ENCODE measurements around the gene FGD3.

FGD3 gene

GRCh38 chr9:92917176-92917800 is 30.0 kb upstream of the FGD3 start:
- Histone ChIP-seq H4K20me1 (ENCODE audit: insufficient read depth, low read length) (no peaks in the 10 kb centered on the region), H3K9ac (ENCODE audit: low read depth, low read length) (no peak overlapping the region), H3K27ac (ENCODE audit: low read length) (no peak overlapping the region), H3K36me3 (ENCODE audit: insufficient read depth, low read length) (no peaks in the 10 kb centered on the region), H3K79me2 (ENCODE audit: insufficient read depth, low read length) (no peaks in the 10 kb centered on the region), H3K9me3 (ENCODE audit: insufficient read depth, low read length, severe bottlenecking) (no peaks in the 10 kb centered on the region), H3K4me1 (ENCODE audit: insufficient read depth, low read length) (no peaks in the 10 kb centered on the region), H3K4me3 (ENCODE audit: low read depth in 1 of 2, low read length in 2 of 2) (no peak overlapping the region), H3K27me3 (ENCODE audit: insufficient read depth, low read length, poor library complexity) (no peaks in the 10 kb centered on the region), H3K4me2 (ENCODE audit: insufficient read depth, low read length) (no peak overlapping the region), H2AFZ (ENCODE audit: low read depth, low read length) (no peak overlapping the region)
- DNase-seq (no peak), ATAC-seq (ENCODE audit: insufficient read depth, low read depth) (no peak)
- TF ChIP-seq CTCF (IDR thresholded peaks at IDR 0.05; ENCODE audit: borderline replicate concordance, extremely low read depth, low read length, poor library complexity, severe bottlenecking) (no peak), EZH2 (IDR thresholded peaks at IDR 0.05; ENCODE audit: borderline replicate concordance, low read depth, low read length, severe bottlenecking) (no peak)

DNA sequence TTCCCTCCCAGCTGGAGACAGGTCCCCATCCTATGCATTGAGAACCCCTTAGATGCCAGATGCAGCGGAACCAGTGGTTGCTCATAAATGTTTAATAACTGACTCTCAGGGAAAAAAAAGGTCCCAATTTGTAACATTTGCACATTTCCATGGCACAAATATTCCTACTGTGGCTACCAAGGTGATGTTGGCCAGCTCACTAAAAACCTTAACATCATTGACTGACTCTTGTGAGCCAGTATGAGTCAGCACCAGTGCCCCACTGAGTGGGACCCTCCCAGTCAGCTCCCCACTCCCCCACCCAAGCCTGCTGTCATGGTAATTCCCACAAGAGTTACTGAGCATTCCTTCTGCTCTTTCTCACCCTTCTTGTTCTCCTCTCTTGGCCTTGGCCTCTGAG is 26.9 kb upstream of the FGD3 start:
- Histone ChIP-seq H2AFZ (ENCODE audit: low read depth, low read length) (no peak overlapping the region), H3K9me3 (ENCODE audit: insufficient read depth, low read length, severe bottlenecking) (no peaks in the 10 kb centered on the region), H3K27ac (ENCODE audit: low read length) (no peak overlapping the region), H3K36me3 (ENCODE audit: insufficient read depth, low read length) (no peaks in the 10 kb centered on the region), H3K4me1 (ENCODE audit: insufficient read depth, low read length) (no peaks in the 10 kb centered on the region), H4K20me1 (ENCODE audit: insufficient read depth, low read length) (no peaks in the 10 kb centered on the region), H3K79me2 (ENCODE audit: insufficient read depth, low read length) (no peaks in the 10 kb centered on the region), H3K4me3 (ENCODE audit: low read depth in 1 of 2, low read length in 2 of 2) (no peak overlapping the region), H3K9ac (ENCODE audit: low read depth, low read length) (no peak overlapping the region), H3K27me3 (ENCODE audit: insufficient read depth, low read length, poor library complexity) (no peaks in the 10 kb centered on the region), H3K4me2 (ENCODE audit: insufficient read depth, low read length) (no peak overlapping the region)
- ATAC-seq (ENCODE audit: insufficient read depth, low read depth) (no peak), DNase-seq (no peak)
- TF ChIP-seq CTCF (IDR thresholded peaks at IDR 0.05; ENCODE audit: borderline replicate concordance, extremely low read depth, low read length, poor library complexity, severe bottlenecking) (no peak), EZH2 (IDR thresholded peaks at IDR 0.05; ENCODE audit: borderline replicate concordance, low read depth, low read length, severe bottlenecking) (no peak)

DNA sequence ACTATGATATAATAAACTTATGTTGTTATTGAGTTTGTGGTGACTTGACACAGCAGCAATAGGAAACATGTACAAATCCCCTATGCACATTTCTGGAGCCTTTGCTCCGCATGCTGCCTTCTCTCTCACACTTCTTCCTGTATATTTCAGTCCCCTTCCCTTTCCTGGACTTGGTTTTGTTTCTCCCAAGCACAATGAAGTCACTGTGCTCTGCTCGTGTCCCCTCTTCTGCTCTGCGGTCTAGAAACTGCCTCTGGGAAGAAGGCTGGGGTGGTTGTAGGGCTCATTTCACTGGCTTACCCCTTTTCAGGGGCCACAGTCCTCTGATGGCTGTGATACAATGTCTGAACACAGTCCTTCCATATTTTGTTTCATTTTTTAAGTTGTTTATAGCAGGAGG is 15.7 kb upstream of the FGD3 start:
- H3K79me2 ChIP-seq (ENCODE audit: insufficient read depth, low read length): no peaks in the 10 kb centered on the region
- DNase-seq: no peak
- H3K4me1 ChIP-seq (ENCODE audit: insufficient read depth, low read length): no peaks in the 10 kb centered on the region
- no peak overlapping the region for H2AFZ ChIP-seq (ENCODE audit: low read depth, low read length)
- no peak overlapping the region for H3K9ac ChIP-seq (ENCODE audit: low read depth, low read length)
- TF ChIP-seq EZH2 (IDR thresholded peaks at IDR 0.05; ENCODE audit: borderline replicate concordance, low read depth, low read length, severe bottlenecking): no peak
- TF ChIP-seq CTCF (IDR thresholded peaks at IDR 0.05; ENCODE audit: borderline replicate concordance, extremely low read depth, low read length, poor library complexity, severe bottlenecking): no peak
- ATAC-seq (ENCODE audit: insufficient read depth, low read depth): no peak
- no peak overlapping the region for H3K27ac ChIP-seq (ENCODE audit: low read length)
- H3K27me3 ChIP-seq (ENCODE audit: insufficient read depth, low read length, poor library complexity): no peaks in the 10 kb centered on the region
- no peaks in the 10 kb centered on the region for H3K9me3 ChIP-seq (ENCODE audit: insufficient read depth, low read length, severe bottlenecking)
- H3K4me3 ChIP-seq (ENCODE audit: low read depth in 1 of 2, low read length in 2 of 2): no peak overlapping the region
- H3K4me2 ChIP-seq (ENCODE audit: insufficient read depth, low read length): no peak overlapping the region
- no peaks in the 10 kb centered on the region for H3K36me3 ChIP-seq (ENCODE audit: insufficient read depth, low read length)
- no peaks in the 10 kb centered on the region for H4K20me1 ChIP-seq (ENCODE audit: insufficient read depth, low read length)
